Adipocyte (in vitro differentiated cells): ENCODE results near the gene KIF25.
A peak's percentile ranks its signal among the peaks of the same experiment; 100 is the strongest.

ENCODE experiments used
- DNase-seq: peaks from one replicate; pipeline ENCODE4 v3.0.0-alpha.2; 2015; ENCODE audit warnings: low read depth
- H3K27me3 ChIP-seq: replicated peaks from 2 replicates; pipeline ENCODE4 v1.7.0; 2013; ENCODE audit warnings: mild to moderate bottlenecking, low read length, moderate library complexity; ENCODE audit not compliant: control insufficient read depth, insufficient read depth
- H3K36me3 ChIP-seq: 2 replicates; pipeline ENCODE4 v1.7.0; 2013; ENCODE audit warnings: low read length, mild to moderate bottlenecking, moderate library complexity; ENCODE audit not compliant: control insufficient read depth, insufficient read depth, severe bottlenecking
- H3K4me1 ChIP-seq: 2 replicates; pipeline ENCODE4 v1.7.0; 2013; ENCODE audit warnings: mild to moderate bottlenecking, low read length, moderate library complexity; ENCODE audit not compliant: control insufficient read depth, insufficient read depth
- H3K4me3 ChIP-seq: 2 replicates; pipeline ENCODE4 v1.7.0; 2013; ENCODE audit warnings: mild to moderate bottlenecking, low read length, moderate library complexity
- H3K9ac ChIP-seq: 2 replicates; pipeline ENCODE4 v1.7.0; 2013; ENCODE audit warnings: mild to moderate bottlenecking, low read length, moderate library complexity
- H3K9me3 ChIP-seq: 2 replicates; pipeline ENCODE4 v1.7.0; 2013; ENCODE audit warnings: mild to moderate bottlenecking, low read length, moderate library complexity; ENCODE audit not compliant: control insufficient read depth

Gene KIF25

DNA sequence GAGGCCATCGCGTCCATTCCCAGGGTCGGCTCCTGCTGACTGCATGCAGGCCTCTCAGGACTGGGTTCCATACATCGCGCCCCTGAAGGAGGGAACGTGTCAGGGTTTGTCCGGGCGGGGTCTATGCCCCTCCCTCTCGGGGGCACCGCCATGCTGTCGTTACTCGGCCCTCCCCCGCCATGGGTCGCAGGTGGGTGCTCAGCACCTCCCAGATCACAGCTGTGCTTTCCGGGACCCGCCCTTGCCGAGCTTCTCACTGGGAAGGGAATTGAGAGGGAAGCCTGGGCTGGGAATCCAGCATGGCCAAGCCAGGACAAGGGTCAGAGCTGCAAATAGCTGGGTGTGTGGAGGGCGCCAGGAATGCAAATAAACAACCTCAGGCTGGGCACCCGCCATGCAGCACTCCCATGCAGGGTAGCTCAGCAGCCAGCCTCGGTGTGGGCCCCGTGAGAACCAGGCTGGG lies 81.5 kb downstream of the KIF25 start, which contains the start of gene FRMD1:
Gene FRMD1 (minus strand): TSS at position 270 of the 463 bp plus-strand sequence. CDS start 118 bp downstream, at position 152.
- no peaks in the 10 kb centered on the region for H3K9me3 ChIP-seq
- peaks cover 40% of the 10 kb centered on the region for H3K27me3 ChIP-seq
- H3K4me3 ChIP-seq: no peak within 1 kb of the TSS
- peaks cover 5% of the 10 kb centered on the region for H3K4me1 ChIP-seq
- H3K9ac ChIP-seq: no peak within 1 kb of the TSS
- no peaks in the 10 kb centered on the region for H3K36me3 ChIP-seq
- no peak for DNase-seq

GRCh38 chr6:168080393-168081077 lies 83.1 kb downstream of the KIF25 start:
- no peak for DNase-seq
- Histone ChIP-seq H3K4me1 (peaks cover 5% of the 10 kb centered on the region), H3K9me3 (no peaks in the 10 kb centered on the region), H3K9ac (no peak overlapping the region), H3K4me3 (no peak overlapping the region), H3K36me3 (no peaks in the 10 kb centered on the region), H3K27me3 (peaks cover 44% of the 10 kb centered on the region)

DNA sequence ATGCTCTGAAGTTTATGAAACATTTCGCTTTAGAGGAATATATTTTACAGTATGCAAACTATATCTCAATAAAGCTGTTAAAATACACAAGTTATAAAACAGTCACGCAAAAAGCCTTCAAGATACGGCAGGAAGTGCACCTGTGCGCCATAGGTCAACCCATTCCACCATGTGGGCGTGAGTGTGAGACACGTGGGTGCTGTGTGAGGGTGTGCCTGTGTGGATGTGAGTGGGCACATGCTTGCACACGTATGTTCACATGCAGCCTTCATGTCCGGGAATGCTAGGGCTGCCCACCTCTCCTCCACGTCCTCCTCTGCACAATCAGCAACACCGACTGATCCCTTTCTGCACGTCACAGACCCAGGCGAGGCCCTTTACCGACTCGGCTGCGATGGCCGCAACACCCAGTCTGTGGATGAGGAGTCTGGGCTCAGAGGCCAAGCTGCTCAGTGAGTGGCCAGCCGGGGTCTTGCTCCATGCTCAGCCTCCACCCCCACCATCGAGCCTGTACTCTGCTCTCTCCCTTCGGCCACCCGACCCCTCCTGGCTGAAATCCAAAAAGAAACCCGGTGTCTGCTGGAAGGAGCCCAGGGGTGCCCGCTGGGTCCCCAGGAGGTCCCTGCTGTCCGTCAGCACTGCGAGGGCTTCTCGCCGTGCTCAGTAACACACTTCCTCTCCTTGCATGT lies 84.5 kb downstream of the KIF25 start:
- H3K27me3 ChIP-seq: peaks cover 51% of the 10 kb centered on the region
- no peak for DNase-seq

DNA sequence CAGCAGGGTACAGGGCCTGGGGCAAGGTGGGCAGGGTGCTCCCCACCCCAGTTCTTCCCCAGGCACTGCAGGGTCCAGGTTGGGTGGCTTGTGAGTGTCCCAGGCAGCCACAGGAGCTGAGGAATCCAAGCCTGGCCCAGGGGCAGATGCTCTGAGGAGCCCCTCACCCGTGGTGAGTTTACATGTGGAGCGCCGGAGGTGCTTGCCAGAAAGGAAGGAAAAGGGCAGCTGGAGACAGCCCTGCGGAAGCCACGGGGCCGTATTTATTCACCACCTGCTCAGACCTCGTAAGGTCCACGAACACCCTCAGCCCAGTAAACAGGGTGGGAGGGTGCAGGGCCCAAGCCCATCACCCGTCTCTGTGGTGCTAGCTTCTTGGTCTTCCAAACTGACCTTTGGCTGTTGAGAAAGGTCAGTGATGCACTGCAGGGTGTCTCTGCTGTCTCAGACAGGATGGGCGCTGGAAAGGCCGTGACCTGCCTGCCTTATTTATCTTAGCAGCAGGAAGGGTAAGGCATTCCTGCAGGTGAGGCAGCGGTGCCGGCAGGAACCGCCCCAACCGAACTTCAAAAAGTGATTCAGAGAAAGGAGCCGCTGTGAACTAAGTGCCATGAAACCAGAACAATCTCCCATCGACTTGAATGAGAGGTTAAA lies 85.5 kb downstream of the KIF25 start:
- Histone ChIP-seq H3K4me1 (peaks cover 5% of the 10 kb centered on the region), H3K36me3 (no peaks in the 10 kb centered on the region), H3K27me3 (peaks cover 54% of the 10 kb centered on the region), H3K4me3 (no peak overlapping the region), H3K9me3 (no peaks in the 10 kb centered on the region), H3K9ac (no peak overlapping the region)
- no peak for DNase-seq

More for the DNA sequence above, 84.5 kb downstream of the KIF25 start:
- Histone ChIP-seq H3K4me1 (peaks cover 5% of the 10 kb centered on the region), H3K9me3 (no peaks in the 10 kb centered on the region), H3K9ac (no peak overlapping the region), H3K36me3 (no peaks in the 10 kb centered on the region), H3K4me3 (no peak overlapping the region)

DNA sequence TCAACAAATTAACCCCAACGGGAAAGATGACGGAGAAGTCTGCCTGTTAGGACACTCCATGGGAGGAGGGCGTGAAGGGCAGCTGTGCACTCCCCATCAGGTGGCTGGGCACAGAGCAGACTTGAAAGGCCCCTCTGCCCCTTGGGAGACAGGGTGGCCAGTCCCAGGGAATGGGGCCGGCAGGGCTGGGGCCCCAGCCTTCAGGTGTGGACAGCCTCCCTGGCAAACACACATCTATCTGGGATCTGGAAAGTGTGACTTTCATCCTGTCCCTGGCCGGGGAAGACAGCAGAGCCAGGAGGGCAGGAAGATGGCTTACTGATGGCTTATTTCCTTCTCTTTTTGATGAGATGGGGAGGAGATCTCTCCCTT lies 86.0 kb downstream of the KIF25 start:
- Histone ChIP-seq H3K27me3 (peaks cover 53% of the 10 kb centered on the region), H3K9me3 (no peaks in the 10 kb centered on the region), H3K9ac (no peak overlapping the region), H3K36me3 (no peaks in the 10 kb centered on the region), H3K4me3 (no peak overlapping the region), H3K4me1 (peaks cover 5% of the 10 kb centered on the region)
- no peak for DNase-seq

DNA sequence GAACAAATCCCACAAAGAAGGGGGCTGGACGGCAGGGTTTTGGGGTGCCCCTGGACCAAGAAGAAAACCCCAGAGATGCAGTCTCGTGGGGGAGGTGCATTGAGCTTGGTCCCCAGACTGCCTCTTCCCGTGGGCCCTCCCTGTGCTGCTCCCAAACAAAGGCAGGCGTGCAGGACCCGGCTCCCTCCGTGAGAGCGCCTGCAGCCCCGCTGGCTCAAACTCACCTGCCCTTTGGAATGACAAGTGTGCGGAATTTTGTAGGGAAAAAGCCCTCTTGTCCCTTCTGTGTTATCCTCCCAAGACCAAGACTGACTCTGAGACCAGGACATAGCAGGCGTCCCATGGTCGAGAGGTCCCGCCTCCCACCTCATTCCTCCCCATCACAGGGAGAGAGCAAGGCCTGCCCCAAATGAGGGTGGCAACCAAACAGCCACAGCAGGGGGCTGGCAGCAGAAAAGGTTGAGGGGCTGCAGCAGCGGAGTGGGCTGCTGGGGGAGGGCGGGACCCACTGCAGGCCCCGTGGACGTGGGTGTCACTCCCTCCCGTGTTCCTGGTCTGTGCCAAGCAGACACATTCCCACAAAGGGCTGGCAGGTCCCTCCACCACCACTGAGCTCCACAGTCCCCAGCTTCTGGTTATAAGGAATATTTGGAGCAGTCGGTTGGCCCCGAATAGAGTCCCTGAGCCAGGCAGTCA lies 87.1 kb downstream of the KIF25 start:
- no peaks in the 10 kb centered on the region for H3K4me1 ChIP-seq
- no peak for DNase-seq
- H3K27me3 ChIP-seq: peaks cover 56% of the 10 kb centered on the region
- no peaks in the 10 kb centered on the region for H3K9me3 ChIP-seq
- no peak overlapping the region for H3K9ac ChIP-seq
- H3K36me3 ChIP-seq: no peaks in the 10 kb centered on the region
- no peak overlapping the region for H3K4me3 ChIP-seq

DNA sequence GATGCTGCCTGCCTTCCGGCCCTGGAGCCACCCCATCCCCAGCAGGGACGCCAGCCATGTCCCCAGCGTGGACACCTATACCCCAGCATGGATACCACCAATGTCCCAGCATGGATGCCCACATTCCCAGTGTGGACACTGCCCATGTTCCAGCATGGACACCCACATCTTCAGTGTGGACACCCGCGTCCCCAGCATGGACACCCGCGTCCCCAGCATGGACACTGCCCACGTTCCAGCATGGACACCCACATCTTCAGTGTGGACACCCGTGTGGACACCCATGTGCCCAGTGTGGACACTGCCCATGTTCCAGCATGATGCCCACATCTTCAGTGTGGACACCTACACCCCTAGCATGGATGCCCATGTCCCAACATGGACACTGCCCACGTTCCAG lies 88.6 kb downstream of the KIF25 start:
- DNase-seq: no peak
- Histone ChIP-seq H3K9me3 (no peaks in the 10 kb centered on the region), H3K4me3 (no peak overlapping the region), H3K27me3 (peaks cover 59% of the 10 kb centered on the region), H3K4me1 (no peaks in the 10 kb centered on the region), H3K36me3 (no peaks in the 10 kb centered on the region), H3K9ac (no peak overlapping the region)

DNA sequence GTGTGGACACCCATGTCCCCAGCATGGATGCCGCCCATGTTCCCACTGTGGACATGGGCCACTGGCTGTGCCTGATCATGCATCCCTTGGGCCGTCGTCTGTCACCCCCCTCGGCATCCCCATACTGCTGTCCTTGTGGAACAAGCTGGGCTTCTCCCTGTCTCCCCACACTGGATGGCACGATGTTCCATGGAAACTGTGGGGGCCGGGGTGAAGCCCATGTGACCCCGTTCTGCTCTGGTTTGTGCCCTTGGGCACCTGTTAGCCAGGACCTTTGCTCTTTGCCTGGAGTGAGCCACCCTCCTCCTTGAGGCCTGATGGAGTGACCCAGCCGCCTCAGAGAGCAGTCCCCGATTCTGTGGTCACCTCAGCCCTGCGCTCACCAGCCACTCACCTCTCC lies 89.1 kb downstream of the KIF25 start:
- no peaks in the 10 kb centered on the region for H3K9me3 ChIP-seq
- DNase-seq: no peak
- H3K9ac ChIP-seq: no peak overlapping the region
- H3K4me3 ChIP-seq: no peak overlapping the region
- no peaks in the 10 kb centered on the region for H3K36me3 ChIP-seq
- H3K4me1 ChIP-seq: no peaks in the 10 kb centered on the region
- peaks cover 58% of the 10 kb centered on the region for H3K27me3 ChIP-seq

- Histone ChIP-seq H3K9ac (no peak overlapping the region), H3K4me3 (no peak overlapping the region), H3K36me3 (no peaks in the 10 kb centered on the region), H3K27me3 (peaks cover 55% of the 10 kb centered on the region), H3K9me3 (peaks cover 5% of the 10 kb centered on the region), H3K4me1 (no peaks in the 10 kb centered on the region)
- DNase-seq: no peak
Observed at GRCh38 chr6:168087436-168088160, 90.1 kb downstream of the KIF25 start.

- Histone ChIP-seq H3K4me1 (no peaks in the 10 kb centered on the region), H3K36me3 (no peaks in the 10 kb centered on the region), H3K9me3 (peaks cover 7% of the 10 kb centered on the region), H3K27me3 (peaks cover 54% of the 10 kb centered on the region), H3K4me3 (no peak overlapping the region), H3K9ac (no peak overlapping the region)
- peak; percentile 14 for DNase-seq
Observed at GRCh38 chr6:168088161-168089053, 90.9 kb downstream of the KIF25 start.
